Breast epithelium (tissue), 3 donors: Measurements from ENCODE around the gene VSTM2B.

Experiments used
- POLR2A ChIP-seq: fragments of 450-650 bp; IDR thresholded peaks from one replicate; pipeline ENCODE4 v1.6.1; 2016; ENCODE audit warnings: antibody characterized with exemption, mild to moderate bottlenecking, moderate library complexity
- POLR2AphosphoS5 ChIP-seq, 3 donors: sonication (generic); formaldehyde crosslinking; IDR thresholded peaks; one replicate each; pipeline ENCODE4 v1.6.1; 2017; ENCODE audit warnings: antibody characterized with exemption in 3 of 3
- TF ChIP-seq, protein P1 (sequence below), 3 donors: fragments of 450-650 bp; IDR thresholded peaks; one replicate each; pipeline ENCODE4 v1.5.1; 2016 to 2017; ENCODE audit warnings: antibody characterized with exemption in 3 of 3, mild to moderate bottlenecking in 3 of 3, moderate library complexity in 3 of 3

DNA sequence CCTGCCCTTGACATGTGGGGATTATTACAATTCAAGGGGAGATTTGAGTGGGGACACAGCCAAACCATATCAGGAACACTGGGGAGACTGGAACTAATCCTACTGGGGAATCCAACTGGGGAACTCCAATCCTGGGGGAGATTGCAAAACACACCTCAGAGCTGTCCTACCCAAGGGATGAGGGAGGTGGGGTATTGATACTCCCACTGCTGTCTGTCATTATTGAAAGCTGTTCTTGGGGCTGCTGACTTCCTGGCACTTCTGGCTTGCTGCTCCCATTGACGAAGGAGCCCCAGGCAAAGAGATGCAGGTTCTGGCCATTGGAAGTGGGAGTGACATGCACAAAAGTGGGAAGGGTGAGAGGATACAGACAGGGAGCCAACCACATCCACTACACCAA, 55.6 kb downstream of the VSTM2B start:
- TF ChIP-seq, protein P1, sequence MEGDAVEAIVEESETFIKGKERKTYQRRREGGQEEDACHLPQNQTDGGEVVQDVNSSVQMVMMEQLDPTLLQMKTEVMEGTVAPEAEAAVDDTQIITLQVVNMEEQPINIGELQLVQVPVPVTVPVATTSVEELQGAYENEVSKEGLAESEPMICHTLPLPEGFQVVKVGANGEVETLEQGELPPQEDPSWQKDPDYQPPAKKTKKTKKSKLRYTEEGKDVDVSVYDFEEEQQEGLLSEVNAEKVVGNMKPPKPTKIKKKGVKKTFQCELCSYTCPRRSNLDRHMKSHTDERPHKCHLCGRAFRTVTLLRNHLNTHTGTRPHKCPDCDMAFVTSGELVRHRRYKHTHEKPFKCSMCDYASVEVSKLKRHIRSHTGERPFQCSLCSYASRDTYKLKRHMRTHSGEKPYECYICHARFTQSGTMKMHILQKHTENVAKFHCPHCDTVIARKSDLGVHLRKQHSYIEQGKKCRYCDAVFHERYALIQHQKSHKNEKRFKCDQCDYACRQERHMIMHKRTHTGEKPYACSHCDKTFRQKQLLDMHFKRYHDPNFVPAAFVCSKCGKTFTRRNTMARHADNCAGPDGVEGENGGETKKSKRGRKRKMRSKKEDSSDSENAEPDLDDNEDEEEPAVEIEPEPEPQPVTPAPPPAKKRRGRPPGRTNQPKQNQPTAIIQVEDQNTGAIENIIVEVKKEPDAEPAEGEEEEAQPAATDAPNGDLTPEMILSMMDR (IDR thresholded peaks at IDR 0.05), result no peak
- TF ChIP-seq POLR2AphosphoS5 (IDR thresholded peaks at IDR 0.05), result no peak
- no peak for TF ChIP-seq POLR2A
